ENCODE measurements around the gene CLPTM1. TPM values are rescaled to one million over a fixed set of nuclear protein-coding genes. Genes with fewer than 3 reads are reported as not detected.

The CLPTM1 gene
- polyA plus RNA-seq, 1 of the 3 experiments (the other 2 are of a cell fraction) = 86.5 TPM

GRCh38 chr19:44954649-44955504, at the start of gene CLPTM1 (continued):
- TF ChIP-seq REST (IDR thresholded peaks at IDR 0.05; ENCODE audit: low read depth, low read length) (0 out of 2 replicates have a peak, but pooled peaks have one; percentile 16), TCF12 (IDR thresholded peaks at IDR 0.05) (no peak), EZH2phosphoT487 (IDR thresholded peaks at IDR 0.05; ENCODE audit: borderline replicate concordance, low read depth) (no peak), FOXJ3 (CRISPR knock-in tag; IDR thresholded peaks at IDR 0.05) (no peak), FOXM1 (IDR thresholded peaks at IDR 0.05; ENCODE audit: low read depth) (no peak), RFX5 (IDR thresholded peaks at IDR 0.05; ENCODE audit: low read length) (no peak), SIN3A (IDR thresholded peaks at IDR 0.05; ENCODE audit: borderline replicate concordance, low read depth, low read length) (peak; percentile 51; the same call in 1 of the 2 replicates), FOSL2 (IDR thresholded peaks at IDR 0.05; ENCODE audit: borderline replicate concordance, low read depth) (no peak), CHD2 (IDR thresholded peaks at IDR 0.05; ENCODE audit: low read length, partially characterized antibody) (peak; percentile 99), USF1 (IDR thresholded peaks at IDR 0.05; ENCODE audit: borderline replicate concordance, low read depth) (0 out of 2 replicates have a peak, but pooled peaks have one; percentile 13), JUND (IDR thresholded peaks at IDR 0.05) (no peak), SMC3 (IDR thresholded peaks at IDR 0.05; ENCODE audit: low read depth, low read length) (no peak), RCOR1 (IDR thresholded peaks at IDR 0.05; ENCODE audit: low read length) (no peak), PBX3 (IDR thresholded peaks at IDR 0.05) (0 out of 2 replicates have a peak, but pooled peaks have one; percentile 19), YY1 (IDR thresholded peaks at IDR 0.05; ENCODE audit: low read depth) (peak; percentile 86)

Measured in SK-N-SH (cell line).